ENCODE measurements around the gene RAD51B.
"Not testable (repeated sequence)": the region's sequence is repeated elsewhere in the genome, so short reads cannot be mapped to it uniquely, and the experiment has no call there.

The RAD51B gene

GRCh38 chr14:68274725-68275124 is 455.1 kb downstream of the RAD51B start:
- no peak for DNase-seq (ENCODE audit: low spot score)

GRCh38 chr14:68278576-68279436 is 459.2 kb downstream of the RAD51B start:
- no peak for DNase-seq (ENCODE audit: low spot score)

DNA sequence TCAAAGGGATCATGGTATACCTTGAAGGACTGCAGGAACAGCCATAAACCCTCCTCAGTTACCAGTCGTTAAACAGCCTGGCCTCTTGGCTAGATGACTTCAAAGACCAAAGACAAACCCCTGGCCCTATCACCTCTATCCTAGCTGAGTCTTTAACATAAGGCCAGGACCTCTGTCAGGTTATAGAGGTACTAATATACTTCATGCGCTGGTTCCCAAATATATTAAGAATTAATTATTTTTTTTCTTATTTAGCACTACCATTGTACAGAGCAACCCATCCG is 459.8 kb downstream of the RAD51B start:
- no peak for DNase-seq (ENCODE audit: low spot score)

DNA sequence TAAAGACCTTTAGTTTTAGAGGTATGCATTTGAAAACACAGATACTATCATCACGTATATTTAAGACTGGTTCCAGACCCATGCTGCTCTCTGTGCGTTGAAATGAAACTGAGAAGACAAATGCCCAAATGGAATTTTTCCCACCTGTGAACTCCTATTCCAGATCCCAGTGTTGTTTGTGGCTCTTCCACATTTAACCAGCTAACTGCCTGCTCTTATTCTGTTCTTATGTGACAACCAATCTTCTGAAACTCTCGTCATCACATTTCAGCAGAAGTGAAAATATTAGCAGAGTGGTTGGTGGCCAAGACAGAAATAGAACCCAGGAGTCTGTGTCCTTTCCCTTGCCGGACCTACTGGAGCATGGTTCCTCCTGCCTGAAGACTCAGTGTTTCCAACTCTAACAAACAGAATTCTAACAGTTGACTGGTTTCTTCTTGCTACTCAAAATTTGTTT is 460.2 kb downstream of the RAD51B start:
- DNase-seq (ENCODE audit: low spot score), result no peak

- no peak for DNase-seq (ENCODE audit: low spot score)
Observed at GRCh38 chr14:68281497-68281896, 461.9 kb downstream of the RAD51B start.

- no peak for DNase-seq (ENCODE audit: low spot score)
Observed at GRCh38 chr14:68282479-68283377, 463.1 kb downstream of the RAD51B start.

GRCh38 chr14:68283378-68284123 is 464.0 kb downstream of the RAD51B start:
- no peak for DNase-seq (ENCODE audit: low spot score)

- DNase-seq (ENCODE audit: low spot score), result no peak
Observed at GRCh38 chr14:68284333-68284732, 464.8 kb downstream of the RAD51B start.

- DNase-seq (ENCODE audit: low spot score), result no peak
Observed at GRCh38 chr14:68284834-68285233, 465.3 kb downstream of the RAD51B start.

- no peak for DNase-seq (ENCODE audit: low spot score)
Observed at GRCh38 chr14:68285421-68286179, 466.0 kb downstream of the RAD51B start.

DNA sequence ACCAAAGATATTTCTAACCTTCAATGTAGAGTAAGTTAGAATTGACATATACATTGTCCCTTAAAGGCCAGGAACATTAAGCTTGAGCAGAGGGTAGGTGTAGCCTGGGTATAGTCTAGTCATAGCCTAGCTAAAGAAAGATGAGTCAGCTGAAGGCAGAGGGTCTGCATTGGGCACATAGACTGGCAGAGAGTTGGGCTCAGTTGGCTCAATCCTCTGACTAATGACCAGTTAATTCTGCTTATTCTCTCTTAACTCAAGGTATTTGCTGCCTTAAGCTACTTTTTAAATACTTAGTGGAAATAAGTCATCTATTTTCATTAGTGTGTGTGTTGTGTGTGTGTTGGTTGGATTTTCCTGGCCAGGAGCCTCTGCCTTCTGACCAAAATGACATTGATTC is 467.1 kb downstream of the RAD51B start:
- no peak for DNase-seq (ENCODE audit: low spot score)

GRCh38 chr14:68289452-68289851 is 469.9 kb downstream of the RAD51B start:
- not testable (repeated sequence) for DNase-seq (ENCODE audit: low spot score)

DNA sequence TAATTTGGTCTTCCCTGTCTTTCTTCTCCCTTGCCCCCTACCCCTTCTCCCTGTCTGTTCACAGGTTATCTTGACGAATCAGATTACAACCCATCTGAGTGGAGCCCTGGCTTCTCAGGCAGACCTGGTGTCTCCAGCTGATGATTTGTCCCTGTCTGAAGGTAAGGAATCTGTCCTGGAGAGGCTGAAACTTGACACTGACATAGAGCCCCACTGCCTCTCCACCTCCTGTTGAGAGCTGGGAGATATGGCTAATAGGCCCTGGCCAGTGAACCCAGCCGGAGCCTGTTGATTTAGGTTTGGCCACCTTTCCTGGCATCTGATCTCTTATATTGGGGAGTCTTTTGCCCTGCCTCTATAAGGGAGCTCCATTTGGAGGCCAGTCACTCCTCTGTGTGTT is 472.2 kb downstream of the RAD51B start:
- no peak for DNase-seq (ENCODE audit: low spot score)

GRCh38 chr14:68292441-68293215 is 473.0 kb downstream of the RAD51B start:
- DNase-seq (ENCODE audit: low spot score), result no peak

GRCh38 chr14:68293404-68293803 is 473.8 kb downstream of the RAD51B start:
- DNase-seq (ENCODE audit: low spot score), result no peak

DNA sequence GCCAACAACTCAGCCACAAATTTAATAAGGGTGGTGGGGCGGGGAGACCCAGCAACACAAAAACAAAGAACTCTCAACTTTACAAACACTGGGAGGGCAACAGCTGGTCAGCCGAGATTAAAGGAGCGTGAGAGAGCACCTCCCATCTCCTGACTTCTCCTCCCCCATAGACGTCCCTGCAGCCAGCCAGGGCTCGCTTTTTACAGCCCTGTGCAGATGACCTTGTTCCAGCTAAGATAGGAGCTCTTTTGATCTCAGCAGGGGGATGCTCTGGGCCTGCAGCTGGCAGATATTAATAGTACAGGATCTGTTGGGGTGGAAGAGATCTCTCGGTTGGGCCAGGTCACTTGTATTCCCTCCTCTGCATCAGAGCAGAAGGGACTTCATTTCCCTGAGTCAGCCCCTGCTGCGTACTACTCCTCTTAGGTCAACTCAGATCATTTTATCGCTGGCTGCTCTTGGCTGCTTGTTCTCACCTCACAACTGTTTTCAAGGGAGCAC is 475.8 kb downstream of the RAD51B start:
- DNase-seq (ENCODE audit: low spot score), result peak; percentile 70

- no peak for DNase-seq (ENCODE audit: low spot score)
Observed at GRCh38 chr14:68297039-68297438, 477.5 kb downstream of the RAD51B start.

- no peak for DNase-seq (ENCODE audit: low spot score)
Observed at GRCh38 chr14:68297876-68298468, 478.4 kb downstream of the RAD51B start.

- no peak for DNase-seq (ENCODE audit: low spot score)
Observed at GRCh38 chr14:68300608-68301007, 481.0 kb downstream of the RAD51B start.

GRCh38 chr14:68301219-68301618 is 481.6 kb downstream of the RAD51B start:
- no peak for DNase-seq (ENCODE audit: low spot score)
